Right cardiac atrium (tissue), 5 donors: ENCODE measurements around the gene UBQLN2. TPM values are rescaled to one million over a fixed set of nuclear protein-coding genes. Genes with fewer than 3 reads are reported as not detected.
A peak's percentile ranks its signal among the peaks of the same experiment; 100 is the strongest.
"Not testable (repeated sequence)": the region's sequence is repeated elsewhere in the genome, so short reads cannot be mapped to it uniquely, and the experiment has no call there.

ENCODE experiments used
- ATAC-seq, 2 donors: fragments of 200-7000 bp; cut with Tn5 transposase; one replicate each; pipeline versions ENCODE4 v1.8.0 to v1.9.1; 2020; ENCODE audit warnings: moderate library complexity in 2 of 2, mild to moderate bottlenecking in 1 of 2
- DNase-seq, 3 donors: peaks; one replicate each; pipeline ENCODE4 v3.0.0-alpha.2; 2020
- H3K27ac ChIP-seq: one replicate; pipeline ENCODE4 v1.5.1; 2013; ENCODE audit warnings: mild to moderate bottlenecking, low read length, control low read depth, moderate library complexity
- H3K27me3 ChIP-seq: one replicate; pipeline ENCODE4 v1.6.1; 2013; ENCODE audit not compliant: control insufficient read depth, insufficient read depth
- H3K4me1 ChIP-seq: one replicate; pipeline ENCODE4 v1.6.1; 2013; ENCODE audit warnings: low read length; ENCODE audit not compliant: control insufficient read depth, insufficient read depth
- H3K4me3 ChIP-seq: one replicate; pipeline ENCODE4 v1.5.1; 2013; ENCODE audit warnings: low read length, control low read depth
- H3K9me3 ChIP-seq: one replicate; pipeline ENCODE4 v1.6.1; 2013; ENCODE audit warnings: low read length; ENCODE audit not compliant: control insufficient read depth
- WGBS: extraction: QIAGEN DNeasy Blood & Tissue Kit; methylation state at CpG from one replicate; pipeline ENCODE4 v1.1.7; 2013; 5-methylcytosine and 5-hydroxymethylcytosine counted together
- intact Hi-C, 4 donors: fragments of 100-400 bp; cut with DNase I; formaldehyde crosslinking; loops; one replicate each; pipeline versions ENCODE4 v1.11.0 to v1.14.0; 2022 to 2023
- long read RNA-seq, 4 donors: library from polyadenylated mRNA; unstranded; transcript quantifications; one replicate each; pipeline ENCODE4 v2.0.0, GENCODE V29; 2020 to 2021
- polyA plus RNA-seq: library from polyadenylated mRNA; stranded (reverse); fragments of 200-250 nt; gene quantifications from one replicate; pipeline ENCODE4 v1.2.3, GENCODE V29; 2013
- total RNA-seq, 4 donors: library from RNA; stranded (reverse); fragmentation: NEBNext Ultra II Directional; extraction: Animal tissue kit (Norgen Biotek cat#: 25700); gene quantifications; one replicate each; pipeline ENCODE4 v1.2.1, GENCODE V29; 2021
- donor health status: healthy with polysubstance abuse.
- donor health status: DM: no; HTN: yes; CAD: no.
- donor health status: DM: no; HTN: no; CAD: no.
- donor health status: DM: no; HTN: yes; CAD: no; lungs with severe emphysema.
- donor health status: DM: yes; HTN: yes; CAD: no.

UBQLN2 gene
- total RNA-seq, result 10 to 100 TPM; 28.9 to 36.3 (median 34.0) TPM
- polyA plus RNA-seq, result 19.2 TPM
- long read RNA-seq, donor 1, full-length matches to known transcripts, result 195 of 196 reads
- long read RNA-seq, donor 1, partial matches to known transcripts, result 0 of 196 reads
- long read RNA-seq, donor 1, other reads (novel, unspliced or antisense), result 1 of 196 reads
- long read RNA-seq, donor 2, full-length matches to known transcripts, result 46 of 46 reads
- long read RNA-seq, donor 2, partial matches to known transcripts, result 0 of 46 reads
- long read RNA-seq, donor 2, other reads (novel, unspliced or antisense), result 0 of 46 reads
- long read RNA-seq, donor 3, full-length matches to known transcripts, result 58 of 58 reads
- long read RNA-seq, donor 3, partial matches to known transcripts, result 0 of 58 reads
- long read RNA-seq, donor 3, other reads (novel, unspliced or antisense), result 0 of 58 reads
- long read RNA-seq, donor 4, full-length matches to known transcripts, result 60 of 60 reads
- long read RNA-seq, donor 4, partial matches to known transcripts, result 0 of 60 reads
- long read RNA-seq, donor 4, other reads (novel, unspliced or antisense), result 0 of 60 reads

DNA sequence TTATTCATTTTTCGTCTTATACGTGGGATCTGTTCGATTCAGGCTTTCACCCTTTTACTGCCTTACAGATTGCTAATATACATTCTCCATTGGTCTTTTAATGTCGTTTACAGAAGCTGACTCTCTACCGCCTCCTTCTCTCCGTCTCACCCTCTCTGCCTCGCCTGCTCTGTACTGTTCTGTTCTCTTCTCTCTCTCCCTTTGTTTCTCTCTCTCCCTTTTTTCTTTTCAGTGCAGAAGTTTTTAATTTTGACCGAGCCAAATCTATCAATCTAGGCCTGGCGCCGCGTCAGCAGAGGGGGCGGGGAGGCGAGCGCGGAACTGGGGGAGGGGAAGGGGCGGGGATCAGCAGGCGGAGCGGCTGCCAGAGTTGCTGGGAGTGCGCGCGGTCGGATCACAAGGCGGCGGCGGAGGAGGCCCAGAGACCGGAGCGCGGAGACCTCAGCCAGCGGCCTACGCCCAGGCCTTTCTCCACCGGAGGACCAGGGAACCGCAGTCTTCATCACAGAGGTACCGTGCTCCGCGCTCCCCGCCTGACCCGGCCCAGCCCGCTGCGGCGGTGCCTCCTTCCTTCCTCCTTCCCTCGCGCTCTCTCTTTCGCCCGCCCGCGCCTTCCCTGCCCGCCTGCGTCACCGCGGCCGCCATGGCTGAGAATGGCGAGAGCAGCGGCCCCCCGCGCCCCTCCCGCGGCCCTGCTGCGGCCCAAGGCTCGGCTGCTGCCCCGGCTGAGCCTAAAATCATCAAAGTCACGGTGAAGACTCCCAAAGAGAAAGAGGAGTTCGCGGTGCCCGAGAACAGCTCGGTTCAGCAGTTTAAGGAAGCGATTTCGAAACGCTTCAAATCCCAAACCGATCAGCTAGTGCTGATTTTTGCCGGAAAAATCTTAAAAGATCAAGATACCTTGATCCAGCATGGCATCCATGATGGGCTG, at the start of gene UBQLN2:
UBQLN2 (plus strand) TSS at position 397 of the 931 bp plus-strand sequence; CDS start at position 644, 247 bp downstream.
- under 1% methylated on average over 63 of the region's 70 CpGs for WGBS
- Histone ChIP-seq H3K27ac (peak within 1 kb of the TSS; percentile 91), H3K9me3 (no peaks in the 10 kb centered on the region), H3K4me3 (peak within 1 kb of the TSS; percentile 91), H3K27me3 (no peaks in the 10 kb centered on the region), H3K4me1 (no peaks in the 10 kb centered on the region)
- ATAC-seq (peak; percentile 99), DNase-seq (peak; percentile 84 to 93 (median 93))
- intact Hi-C loops, result no loop called here

DNA sequence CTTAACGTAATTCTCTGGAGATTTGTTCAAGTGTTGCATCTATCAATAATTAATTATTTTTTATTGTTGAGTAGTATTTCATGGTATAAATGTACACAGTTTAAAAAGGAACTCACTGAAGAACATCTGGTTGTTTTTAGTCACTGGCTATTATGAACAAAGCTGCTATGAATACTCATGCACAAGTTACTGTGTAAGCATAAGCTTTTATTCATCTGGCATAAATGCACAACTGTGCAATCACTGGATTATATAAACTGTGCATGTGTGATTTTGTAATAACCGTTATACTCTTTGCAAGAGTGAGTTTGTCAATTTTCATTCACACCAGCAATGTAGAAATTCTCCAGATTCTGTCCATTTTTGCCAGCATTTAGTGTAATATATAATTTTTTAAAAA, 43.8 kb upstream of the UBQLN2 start:
- intact Hi-C loops, result no loop called here
- Histone ChIP-seq H3K4me3 (no peak overlapping the region), H3K27ac (no peak overlapping the region), H3K4me1 (no peaks in the 10 kb centered on the region), H3K9me3 (no peaks in the 10 kb centered on the region), H3K27me3 (no peaks in the 10 kb centered on the region)
- ATAC-seq (no peak), DNase-seq (no peak)
- WGBS, result 68% methylated on average over 2 of the region's 2 CpGs

DNA sequence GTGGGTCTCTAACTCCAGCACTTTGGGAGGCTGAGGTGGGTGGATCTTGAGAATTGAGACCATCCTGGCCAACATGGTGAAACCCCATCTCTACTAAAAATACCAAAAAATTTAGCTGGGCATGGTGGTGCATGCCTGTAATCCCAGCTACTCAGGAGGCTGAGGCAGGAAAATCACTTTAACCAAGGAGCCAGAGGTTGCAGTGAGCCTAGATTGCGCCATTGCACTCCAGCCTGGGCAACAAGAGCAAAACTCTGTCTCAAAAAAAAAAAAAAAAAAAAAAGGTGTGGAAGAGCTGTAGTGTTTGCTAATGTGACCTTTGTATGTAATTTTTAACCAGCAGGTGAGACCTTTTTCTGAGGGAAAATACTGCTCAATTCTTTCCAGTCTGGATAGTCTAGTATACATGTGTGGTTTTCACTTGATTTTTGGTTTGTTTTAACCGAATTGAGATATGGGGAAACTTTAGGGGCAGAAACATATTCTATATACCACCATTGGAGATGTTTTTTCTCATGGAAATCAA, 33.9 kb upstream of the UBQLN2 start:
- 72% methylated on average over 2 of the region's 2 CpGs for WGBS

DNA sequence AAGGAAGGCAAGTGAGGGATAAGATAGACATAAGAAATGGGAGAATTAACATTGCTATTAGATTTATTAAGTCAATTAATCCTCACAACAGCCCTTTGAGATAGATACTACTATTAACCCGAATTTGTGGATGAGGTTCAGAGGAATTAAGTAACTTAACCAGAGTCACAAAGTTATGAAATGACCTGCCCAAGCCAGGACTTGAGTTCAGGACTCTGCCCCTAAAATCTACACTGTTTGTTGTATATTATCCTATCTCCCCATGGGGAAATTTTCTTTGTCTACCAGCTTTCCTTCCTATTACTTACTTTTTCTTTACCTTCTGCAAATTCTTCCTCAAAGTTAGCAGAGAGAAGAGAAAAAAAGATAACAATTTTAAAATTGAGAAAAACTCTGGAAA, 33.4 kb upstream of the UBQLN2 start:
- ATAC-seq, result no peak
- no peaks in the 10 kb centered on the region for H3K4me1 ChIP-seq
- WGBS, result 67% methylated on average over 1 of the region's 1 CpG

More for the DNA sequence above, 33.9 kb upstream of the UBQLN2 start:
- intact Hi-C loops, DNase-seq, H3K4me3 ChIP-seq, H3K27ac ChIP-seq, H3K27me3 ChIP-seq, H3K9me3 ChIP-seq, H3K4me1 ChIP-seq, ATAC-seq: not testable (repeated sequence)

DNA sequence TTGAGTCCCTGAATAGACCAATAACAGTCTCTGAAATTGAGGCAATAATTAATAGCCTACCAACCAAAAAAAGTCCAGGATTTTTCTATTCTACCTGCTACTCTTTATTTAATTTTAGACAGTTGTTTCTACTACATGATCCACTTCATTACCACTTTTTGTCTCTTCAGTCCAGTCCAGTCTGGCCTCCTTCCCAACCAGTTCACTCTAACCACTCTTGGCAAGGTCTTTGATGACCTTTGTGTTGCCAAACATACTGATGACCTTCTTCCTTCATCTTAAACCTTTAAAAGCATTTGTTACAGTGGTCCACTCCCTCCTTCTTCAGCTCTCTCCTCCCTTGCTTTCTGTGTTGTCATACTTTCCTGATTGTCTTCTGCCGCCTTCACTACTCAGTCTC, 12.8 kb upstream of the UBQLN2 start:
- WGBS, result 93% methylated on average over 1 of the region's 1 CpG
- Histone ChIP-seq H3K27me3 (no peaks in the 10 kb centered on the region), H3K9me3 (no peaks in the 10 kb centered on the region), H3K4me1 (no peaks in the 10 kb centered on the region), H3K4me3 (no peak overlapping the region), H3K27ac (no peak overlapping the region)
- ATAC-seq (no peak), DNase-seq (no peak)
- intact Hi-C loops, result no loop called here

More for the DNA sequence above, 33.4 kb upstream of the UBQLN2 start:
- Histone ChIP-seq H3K27ac (no peak overlapping the region), H3K4me3 (no peak overlapping the region), H3K27me3 (no peaks in the 10 kb centered on the region), H3K9me3 (no peaks in the 10 kb centered on the region)
- no peak for DNase-seq
- intact Hi-C loops, result no loop called here

DNA sequence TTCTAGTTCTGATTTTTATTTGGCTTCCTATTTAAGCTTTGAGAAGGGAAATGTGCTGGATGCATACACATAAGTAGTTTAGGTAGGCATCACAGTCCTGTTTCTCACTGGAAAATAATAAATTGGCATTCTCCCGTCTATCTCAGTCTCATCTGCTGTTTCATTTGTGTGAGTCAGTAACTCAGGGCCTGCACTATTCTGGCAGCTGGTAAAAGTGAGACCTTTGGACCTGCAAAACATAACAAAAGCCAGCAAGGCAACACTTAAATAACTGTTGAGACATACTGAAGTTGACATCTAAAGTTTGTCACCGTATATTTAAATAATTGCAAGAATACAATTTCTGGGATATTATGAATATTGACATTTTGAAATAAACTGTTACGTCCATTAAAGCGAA, 8.6 kb upstream of the UBQLN2 start:
- Histone ChIP-seq H3K9me3 (no peaks in the 10 kb centered on the region), H3K27me3 (no peaks in the 10 kb centered on the region), H3K4me1 (no peaks in the 10 kb centered on the region), H3K27ac (no peak overlapping the region), H3K4me3 (no peak overlapping the region)
- DNase-seq, result no peak
- ATAC-seq, result no peak
- intact Hi-C loops, result no loop called here
- WGBS, result 88% methylated on average over 4 of the region's 4 CpGs

DNA sequence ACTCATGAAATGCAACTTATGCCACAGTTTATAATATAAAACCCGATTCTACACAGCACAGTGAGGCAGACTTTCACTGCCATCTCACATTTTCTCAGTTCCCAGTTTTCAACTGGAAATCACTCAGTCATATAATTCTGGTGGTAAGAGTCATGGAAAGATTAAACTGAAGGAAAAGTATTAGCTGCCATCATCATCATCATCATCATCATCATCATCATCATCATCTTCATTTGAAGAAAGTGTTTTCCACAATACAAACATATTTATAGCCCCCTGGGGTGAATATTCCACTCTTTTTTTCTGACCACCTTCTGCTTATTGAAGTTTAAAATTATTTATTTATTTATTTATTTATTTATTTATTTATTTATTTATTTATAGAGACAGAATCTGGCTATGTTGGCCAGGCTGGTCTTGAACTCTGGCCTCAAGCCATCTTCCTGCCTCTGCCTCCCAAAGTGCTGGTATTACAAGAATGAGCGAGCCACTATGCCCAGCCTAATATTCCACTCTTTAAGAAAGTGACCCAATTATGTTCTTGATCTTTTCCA, 6.0 kb upstream of the UBQLN2 start:
- Histone ChIP-seq H3K27me3 (no peaks in the 10 kb centered on the region), H3K4me3 (no peak overlapping the region), H3K9me3 (no peaks in the 10 kb centered on the region), H3K27ac (no peak overlapping the region), H3K4me1 (no peaks in the 10 kb centered on the region)
- intact Hi-C loops, result no loop called here
- 95% methylated on average over 2 of the region's 2 CpGs for WGBS
- ATAC-seq (no peak), DNase-seq (no peak)

DNA sequence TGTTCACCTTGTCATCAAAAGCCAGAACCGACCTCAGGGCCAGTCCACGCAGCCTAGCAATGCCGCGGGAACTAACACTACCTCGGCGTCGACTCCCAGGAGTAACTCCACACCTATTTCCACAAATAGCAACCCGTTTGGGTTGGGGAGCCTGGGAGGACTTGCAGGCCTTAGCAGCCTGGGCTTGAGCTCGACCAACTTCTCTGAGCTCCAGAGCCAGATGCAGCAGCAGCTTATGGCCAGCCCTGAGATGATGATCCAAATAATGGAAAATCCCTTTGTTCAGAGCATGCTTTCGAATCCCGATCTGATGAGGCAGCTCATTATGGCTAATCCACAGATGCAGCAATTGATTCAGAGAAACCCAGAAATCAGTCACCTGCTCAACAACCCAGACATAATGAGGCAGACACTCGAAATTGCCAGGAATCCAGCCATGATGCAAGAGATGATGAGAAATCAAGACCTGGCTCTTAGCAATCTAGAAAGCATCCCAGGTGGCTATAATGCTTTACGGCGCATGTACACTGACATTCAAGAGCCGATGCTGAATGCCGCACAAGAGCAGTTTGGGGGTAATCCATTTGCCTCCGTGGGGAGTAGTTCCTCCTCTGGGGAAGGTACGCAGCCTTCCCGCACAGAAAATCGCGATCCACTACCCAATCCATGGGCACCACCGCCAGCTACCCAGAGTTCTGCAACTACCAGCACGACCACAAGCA, 898 bp downstream of the UBQLN2 start:
- peak overlapping the region; percentile 91 for H3K4me3 ChIP-seq
- H3K27me3 ChIP-seq, result no peaks in the 10 kb centered on the region
- DNase-seq, result peak; percentile 10 to 46 (median 31)
- no peaks in the 10 kb centered on the region for H3K4me1 ChIP-seq
- under 1% methylated on average over 23 of the region's 23 CpGs for WGBS
- intact Hi-C loops, result no loop called here
- H3K9me3 ChIP-seq, result no peaks in the 10 kb centered on the region
- peak; percentile 29 to 63 for ATAC-seq
- H3K27ac ChIP-seq, result peak overlapping the region; percentile 73

DNA sequence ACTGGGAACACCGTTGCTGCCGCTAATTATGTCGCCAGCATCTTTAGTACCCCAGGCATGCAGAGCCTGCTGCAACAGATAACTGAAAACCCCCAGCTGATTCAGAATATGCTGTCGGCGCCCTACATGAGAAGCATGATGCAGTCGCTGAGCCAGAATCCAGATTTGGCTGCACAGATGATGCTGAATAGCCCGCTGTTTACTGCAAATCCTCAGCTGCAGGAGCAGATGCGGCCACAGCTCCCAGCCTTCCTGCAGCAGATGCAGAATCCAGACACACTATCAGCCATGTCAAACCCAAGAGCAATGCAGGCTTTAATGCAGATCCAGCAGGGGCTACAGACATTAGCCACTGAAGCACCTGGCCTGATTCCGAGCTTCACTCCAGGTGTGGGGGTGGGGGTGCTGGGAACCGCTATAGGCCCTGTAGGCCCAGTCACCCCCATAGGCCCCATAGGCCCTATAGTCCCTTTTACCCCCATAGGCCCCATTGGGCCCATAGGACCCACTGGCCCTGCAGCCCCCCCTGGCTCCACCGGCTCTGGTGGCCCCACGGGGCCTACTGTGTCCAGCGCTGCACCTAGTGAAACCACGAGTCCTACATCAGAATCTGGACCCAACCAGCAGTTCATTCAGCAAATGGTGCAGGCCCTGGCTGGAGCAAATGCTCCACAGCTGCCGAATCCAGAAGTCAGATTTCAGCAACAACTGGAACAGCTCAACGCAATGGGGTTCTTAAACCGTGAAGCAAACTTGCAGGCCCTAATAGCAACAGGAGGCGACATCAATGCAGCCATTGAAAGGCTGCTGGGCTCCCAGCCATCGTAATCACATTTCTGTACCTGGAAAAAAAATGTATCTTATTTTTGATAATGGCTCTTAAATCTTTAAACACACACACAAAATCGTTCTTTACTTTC, 1.8 kb downstream of the UBQLN2 start:
- Histone ChIP-seq H3K27ac (peak overlapping the region; percentile 73), H3K4me1 (no peaks in the 10 kb centered on the region), H3K27me3 (no peaks in the 10 kb centered on the region), H3K9me3 (no peaks in the 10 kb centered on the region), H3K4me3 (peak overlapping the region; percentile 91)
- DNase-seq (peak in 1 of 3 donors; percentile 37), ATAC-seq (no peak)
- intact Hi-C loops, result no loop called here
- WGBS, result 2% methylated on average over 20 of the region's 20 CpGs
